Measurements from ENCODE around the gene INSC.

- no peak for TF ChIP-seq SIN3A (conservative IDR thresholded peaks at IDR 0.05 in 1 of 2, IDR thresholded peaks at IDR 0.05 in 1 of 2; ENCODE audit: low read depth in 1 of 2, low read length in 2 of 2)
- TF ChIP-seq RAD21 (IDR thresholded peaks at IDR 0.05 in 1 of 2, conservative IDR thresholded peaks at IDR 0.05 in 1 of 2; ENCODE audit: low read depth in 2 of 2, low read length in 2 of 2): no peak
Observed at GRCh38 chr11:15071556-15072255, 43.0 kb upstream of the INSC start.
